ENCODE measurements around the gene PEX3.
"Not testable (repeated sequence)": the region's sequence is repeated elsewhere in the genome, so short reads cannot be mapped to it uniquely, and the experiment has no call there.

The PEX3 gene

DNA sequence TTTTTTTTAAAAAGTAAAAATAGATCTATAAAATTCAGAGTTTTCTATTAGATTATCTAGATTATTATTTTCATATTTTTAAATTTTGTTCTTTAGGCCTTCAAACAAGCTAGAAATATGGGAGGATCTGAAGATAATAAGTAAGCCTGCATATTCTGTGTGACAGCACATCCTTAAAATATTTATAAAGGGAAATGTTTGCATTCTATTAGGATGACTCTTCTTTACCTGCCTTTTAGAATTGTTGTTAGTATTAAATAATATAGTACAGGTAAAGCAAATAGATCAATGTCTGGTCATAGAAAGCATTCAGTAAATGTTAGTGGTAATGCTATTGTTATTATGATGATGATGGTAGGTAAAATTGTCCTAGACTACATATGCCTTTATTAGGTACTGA lies 17.4 kb downstream of the PEX3 start:
- DNase-seq (ENCODE audit: low read depth) = no peak
- TF ChIP-seq, protein P1, sequence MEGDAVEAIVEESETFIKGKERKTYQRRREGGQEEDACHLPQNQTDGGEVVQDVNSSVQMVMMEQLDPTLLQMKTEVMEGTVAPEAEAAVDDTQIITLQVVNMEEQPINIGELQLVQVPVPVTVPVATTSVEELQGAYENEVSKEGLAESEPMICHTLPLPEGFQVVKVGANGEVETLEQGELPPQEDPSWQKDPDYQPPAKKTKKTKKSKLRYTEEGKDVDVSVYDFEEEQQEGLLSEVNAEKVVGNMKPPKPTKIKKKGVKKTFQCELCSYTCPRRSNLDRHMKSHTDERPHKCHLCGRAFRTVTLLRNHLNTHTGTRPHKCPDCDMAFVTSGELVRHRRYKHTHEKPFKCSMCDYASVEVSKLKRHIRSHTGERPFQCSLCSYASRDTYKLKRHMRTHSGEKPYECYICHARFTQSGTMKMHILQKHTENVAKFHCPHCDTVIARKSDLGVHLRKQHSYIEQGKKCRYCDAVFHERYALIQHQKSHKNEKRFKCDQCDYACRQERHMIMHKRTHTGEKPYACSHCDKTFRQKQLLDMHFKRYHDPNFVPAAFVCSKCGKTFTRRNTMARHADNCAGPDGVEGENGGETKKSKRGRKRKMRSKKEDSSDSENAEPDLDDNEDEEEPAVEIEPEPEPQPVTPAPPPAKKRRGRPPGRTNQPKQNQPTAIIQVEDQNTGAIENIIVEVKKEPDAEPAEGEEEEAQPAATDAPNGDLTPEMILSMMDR (IDR thresholded peaks at IDR 0.05; ENCODE audit: control insufficient read depth, extremely low read depth, insufficient read depth) = no peak
- H3K4me3 ChIP-seq (ENCODE audit: low read depth, low read length) = no peak overlapping the region

DNA sequence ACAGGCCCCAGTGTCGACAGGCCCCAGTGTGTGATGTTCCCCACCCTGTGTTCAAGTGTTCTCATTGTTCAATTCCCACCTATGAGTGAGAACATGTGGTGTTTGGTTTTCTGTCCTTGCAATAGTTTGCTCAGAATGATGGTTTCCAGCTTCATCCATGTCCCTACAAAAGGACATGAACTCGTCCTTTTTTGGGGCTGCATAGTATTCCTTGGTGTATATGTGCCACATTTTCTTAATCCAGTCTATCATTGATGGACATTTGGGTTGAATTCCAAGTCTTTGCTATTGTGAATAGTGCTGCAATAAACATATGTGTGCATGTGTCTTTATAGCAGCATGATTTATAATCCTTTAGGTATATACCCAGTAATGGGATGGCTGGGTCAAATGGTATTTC lies 18.2 kb downstream of the PEX3 start:
- DNase-seq (ENCODE audit: low read depth); H3K4me3 ChIP-seq (ENCODE audit: low read depth, low read length): not testable (repeated sequence)

DNA sequence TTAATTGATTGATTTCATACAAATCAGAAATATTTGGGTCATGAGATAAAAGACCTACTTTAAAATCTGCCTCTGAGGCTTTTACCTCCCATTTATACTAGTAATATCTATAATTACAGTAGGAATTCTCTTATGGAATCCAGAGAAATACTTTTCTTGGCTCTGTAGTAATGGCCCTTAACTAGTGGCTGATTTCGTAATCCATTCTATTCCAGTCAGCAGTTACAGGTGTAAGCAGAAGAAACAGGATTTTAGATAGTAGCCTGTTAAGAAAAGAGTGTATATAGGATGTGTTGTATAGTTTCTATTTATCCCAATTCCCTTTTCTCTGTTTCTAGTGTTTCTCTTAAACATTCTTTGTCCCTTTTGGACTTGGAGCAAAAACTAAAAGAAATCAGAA lies 21.2 kb downstream of the PEX3 start:
- DNase-seq (ENCODE audit: low read depth) = no peak
- no peak overlapping the region for H3K4me3 ChIP-seq (ENCODE audit: low read depth, low read length)
- TF ChIP-seq, protein P1 (IDR thresholded peaks at IDR 0.05; ENCODE audit: control insufficient read depth, extremely low read depth, insufficient read depth) = no peak

DNA sequence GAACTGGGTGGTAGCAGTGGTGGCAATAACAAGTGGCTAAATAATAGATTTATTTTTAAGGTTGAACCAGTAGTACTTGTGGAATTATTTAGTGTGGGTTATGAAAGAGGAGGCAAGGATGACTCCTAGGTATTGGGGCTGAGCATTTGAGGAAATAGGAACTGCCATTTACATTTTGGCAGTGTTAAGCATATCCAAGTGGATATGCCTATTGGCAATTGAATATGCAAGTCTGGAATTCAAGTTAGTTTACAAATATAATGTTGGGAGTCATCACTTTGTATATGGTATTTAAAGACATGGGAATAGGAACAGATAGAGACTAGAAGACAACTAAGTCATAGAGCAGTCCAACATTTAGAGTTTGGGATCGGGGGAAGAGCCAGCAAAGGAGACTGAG lies 25.9 kb downstream of the PEX3 start:
- TF ChIP-seq, protein P1 (IDR thresholded peaks at IDR 0.05; ENCODE audit: control insufficient read depth, extremely low read depth, insufficient read depth) = no peak
- no peak overlapping the region for H3K4me3 ChIP-seq (ENCODE audit: low read depth, low read length)
- DNase-seq (ENCODE audit: low read depth) = no peak

DNA sequence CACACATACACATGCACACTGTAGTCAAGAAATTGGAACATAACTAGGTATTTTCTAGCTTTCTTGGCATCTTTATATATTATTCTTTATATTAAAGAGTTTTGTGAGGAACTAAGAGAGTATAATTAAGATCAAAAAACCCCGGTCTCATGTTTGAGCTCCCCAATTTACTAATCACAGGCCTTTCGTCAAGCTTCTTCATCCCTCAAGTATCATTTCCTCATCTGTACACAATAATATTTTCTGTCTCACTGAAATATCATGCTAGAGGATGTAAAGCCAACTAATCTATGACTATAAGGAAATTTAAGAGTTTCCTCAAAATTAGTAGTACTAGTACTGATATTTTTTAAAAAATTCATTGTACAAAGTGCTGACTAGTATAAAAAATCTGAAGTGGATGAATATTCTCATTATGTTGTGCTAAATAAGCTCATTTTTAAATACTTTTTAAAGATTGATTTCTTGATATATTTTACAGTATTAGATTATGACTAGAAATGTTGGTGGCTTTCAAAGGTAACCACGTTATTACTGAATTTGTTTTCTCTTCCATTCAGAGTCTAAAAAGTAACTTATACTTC lies 28.0 kb downstream of the PEX3 start:
- DNase-seq (ENCODE audit: low read depth) = no peak
- no peak overlapping the region for H3K4me3 ChIP-seq (ENCODE audit: low read depth, low read length)
- TF ChIP-seq, protein P1 (IDR thresholded peaks at IDR 0.05; ENCODE audit: control insufficient read depth, extremely low read depth, insufficient read depth) = no peak

DNA sequence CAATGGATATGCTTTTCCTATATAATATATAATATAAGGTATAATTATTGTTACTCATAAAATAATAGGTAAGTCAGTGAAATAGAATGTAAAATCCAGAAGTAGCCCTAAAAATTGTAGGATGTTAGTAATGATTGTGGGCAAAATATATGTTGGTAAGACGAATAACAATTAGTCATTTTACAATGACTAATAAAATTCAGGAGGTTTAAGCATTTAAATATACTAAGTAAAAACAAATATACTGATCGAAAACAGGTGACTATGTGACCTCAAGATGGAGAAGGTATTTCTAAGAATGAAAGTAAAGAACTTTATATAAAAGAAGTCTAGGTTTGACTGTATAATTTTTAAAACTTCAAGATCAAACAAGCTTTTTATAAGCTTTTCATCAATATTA lies 32.0 kb downstream of the PEX3 start:
- TF ChIP-seq, protein P1 (IDR thresholded peaks at IDR 0.05; ENCODE audit: control insufficient read depth, extremely low read depth, insufficient read depth) = no peak
- H3K4me3 ChIP-seq (ENCODE audit: low read depth, low read length) = no peak overlapping the region
- DNase-seq (ENCODE audit: low read depth) = no peak

DNA sequence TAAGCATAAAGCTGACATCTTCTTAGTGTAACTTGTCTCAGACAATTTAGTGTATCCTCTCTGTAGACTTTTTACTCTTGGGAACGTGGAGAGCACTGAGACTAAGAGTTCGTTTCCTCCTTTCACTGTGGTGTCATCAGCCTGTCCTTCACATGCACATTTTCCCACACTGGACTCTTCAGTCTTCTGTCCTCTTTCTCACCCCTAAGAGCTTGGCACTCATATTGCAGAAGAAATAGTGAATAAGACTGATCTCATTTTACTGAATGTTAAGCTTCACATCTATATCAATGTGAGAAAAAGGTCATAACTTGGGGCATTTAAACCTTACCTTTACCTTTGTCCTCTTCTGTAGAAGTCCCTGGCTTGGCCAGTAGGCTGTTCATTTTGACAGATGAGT lies 35.4 kb downstream of the PEX3 start:
- H3K4me3 ChIP-seq (ENCODE audit: low read depth, low read length) = no peak overlapping the region
- TF ChIP-seq, protein P1 (IDR thresholded peaks at IDR 0.05; ENCODE audit: control insufficient read depth, extremely low read depth, insufficient read depth) = no peak
- no peak for DNase-seq (ENCODE audit: low read depth)

All from LNCaP clone FGC (cell line).